WTC11 (cell line): ENCODE measurements around the gene ARL4D. TPM values are rescaled to one million over a fixed set of nuclear protein-coding genes. Genes with fewer than 3 reads are reported as not detected.
A peak's percentile ranks its signal among the peaks of the same experiment; 100 is the strongest.

Source experiments
- ATAC-seq: fragments of 200-7000 bp; cut with Tn5 transposase; 2 replicates; pipeline ENCODE4 v1.10.0; 2021; ENCODE audit warnings: mild to moderate bottlenecking, moderate library complexity
- CTCF ChIA-PET: fragments of 300-600 bp; sonication (Branson Sonifier 250); formaldehyde crosslinking; loops from one replicate; lab custom pipeline; 2021; ENCODE audit warnings: antibody characterized with exemption; lab: Charles Lee
- POLR2A ChIA-PET: fragments of 350-600 bp; sonication (Branson Sonifier 250); formaldehyde crosslinking; loops from one replicate; lab custom pipeline; 2021; ENCODE audit warnings: antibody characterized with exemption; lab: Charles Lee
- DNase-seq: peaks from one replicate; pipeline ENCODE4 v3.0.0; 2021; ENCODE audit warnings: low spot score
- H3K27ac Mint-ChIP-seq: 2 replicates; pipeline ENCODE4 v1.8.0; 2021; ENCODE audit warnings: mixed read lengths
- H3K27me3 Mint-ChIP-seq: 2 replicates; pipeline ENCODE4 v1.8.0; 2021; ENCODE audit warnings: low read depth, mild to moderate bottlenecking, moderate library complexity, mixed read lengths
- H3K36me3 Mint-ChIP-seq: 2 replicates; pipeline ENCODE4 v1.8.0; 2021; ENCODE audit warnings: mixed read lengths
- H3K4me1 Mint-ChIP-seq: 2 replicates; pipeline ENCODE4 v1.8.0; 2022; ENCODE audit warnings: mixed read lengths
- H3K4me3 Mint-ChIP-seq: 2 replicates; pipeline ENCODE4 v1.8.0; 2021; ENCODE audit warnings: mild to moderate bottlenecking, moderate library complexity, mixed read lengths
- H3K9me3 Mint-ChIP-seq: 2 replicates; pipeline ENCODE4 v1.8.0; 2021; ENCODE audit warnings: mixed read lengths
- EMX1 ChIP-seq: fragments of 250-450 bp; sonication (Bioruptor Pico); IDR thresholded peaks from 2 replicates; pipeline ENCODE4 v1.8.0; 2021; ENCODE audit warnings: mild to moderate bottlenecking
- ESRRA ChIP-seq: sonication (generic); formaldehyde crosslinking; IDR thresholded peaks from 2 replicates; pipeline ENCODE4 v1.8.1; 2022; ENCODE audit warnings: mild to moderate bottlenecking, missing genetic modification reagents, borderline replicate concordance
- FOXJ3 ChIP-seq: sonication (generic); formaldehyde crosslinking; IDR thresholded peaks from 2 replicates; pipeline ENCODE4 v1.9.0; 2021; ENCODE audit warnings: missing genetic modification reagents, mild to moderate bottlenecking, borderline replicate concordance
- FOXP1 ChIP-seq: sonication (generic); formaldehyde crosslinking; IDR thresholded peaks from 2 replicates; pipeline ENCODE4 v1.8.0; 2022; ENCODE audit warnings: missing genetic modification reagents, mild to moderate bottlenecking, moderate library complexity, borderline replicate concordance
- GABPB1 ChIP-seq: sonication (generic); formaldehyde crosslinking; IDR thresholded peaks from 2 replicates; pipeline ENCODE4 v1.8.1; 2023; ENCODE audit warnings: mild to moderate bottlenecking, missing genetic modification reagents
- PRRX2 ChIP-seq: fragments of 250-450 bp; sonication (Bioruptor Pico); IDR thresholded peaks from 2 replicates; pipeline ENCODE4 v1.8.0; 2021; ENCODE audit warnings: mild to moderate bottlenecking
- RELA ChIP-seq: sonication (generic); formaldehyde crosslinking; IDR thresholded peaks from 2 replicates; pipeline ENCODE4 v1.8.1; 2022; ENCODE audit warnings: missing genetic modification reagents, mild to moderate bottlenecking, borderline replicate concordance
- SMAD4 ChIP-seq: sonication (generic); formaldehyde crosslinking; IDR thresholded peaks from 2 replicates; pipeline ENCODE4 v1.8.0; 2022; ENCODE audit warnings: mild to moderate bottlenecking, missing genetic modification reagents
- ZNF232 ChIP-seq: sonication (generic); formaldehyde crosslinking; IDR thresholded peaks from 2 replicates; pipeline ENCODE4 v1.8.0; 2022; ENCODE audit warnings: mild to moderate bottlenecking, missing genetic modification reagents
- ZNF416 ChIP-seq: fragments of 250-450 bp; sonication (Bioruptor Pico); IDR thresholded peaks from 2 replicates; pipeline ENCODE4 v1.9.0; 2021; ENCODE audit warnings: mild to moderate bottlenecking, inconsistent platforms
- ZNF423 ChIP-seq: fragments of 250-450 bp; sonication (Bioruptor Pico); IDR thresholded peaks from 2 replicates; pipeline ENCODE4 v2.1.2; 2022; ENCODE audit warnings: mild to moderate bottlenecking, moderate library complexity
- total RNA-seq: library from RNA; stranded (reverse); gene quantifications from 3 replicates; pipeline ENCODE4 v1.2.3, GENCODE V29; 2021
- TF ChIP-seq, protein P1 (sequence below): sonication (generic); formaldehyde crosslinking; IDR thresholded peaks from 2 replicates; pipeline ENCODE4 v1.8.0; 2022; ENCODE audit warnings: mild to moderate bottlenecking, missing genetic modification reagents
- TF ChIP-seq, protein P2 (sequence below): sonication (generic); formaldehyde crosslinking; IDR thresholded peaks from 2 replicates; pipeline ENCODE4 v1.8.1; 2023; ENCODE audit warnings: mild to moderate bottlenecking, missing genetic modification reagents, moderate library complexity
- TF ChIP-seq, protein P3 (sequence below): sonication (generic); formaldehyde crosslinking; IDR thresholded peaks from 2 replicates; pipeline ENCODE4 v1.8.1; 2022; ENCODE audit warnings: low read depth, mild to moderate bottlenecking, moderate library complexity, missing genetic modification reagents, borderline replicate concordance
- TF ChIP-seq, protein P4 (sequence below): sonication (generic); formaldehyde crosslinking; IDR thresholded peaks from 2 replicates; pipeline ENCODE4 v1.8.0; 2022; ENCODE audit warnings: missing genetic modification reagents
- TF ChIP-seq, protein P5 (sequence below): sonication (generic); formaldehyde crosslinking; IDR thresholded peaks from 2 replicates; pipeline ENCODE4 v1.8.1; 2023; ENCODE audit warnings: mild to moderate bottlenecking, missing genetic modification reagents, moderate library complexity
- TF ChIP-seq, protein P6 (sequence below): fragments of 200-600 bp; IDR thresholded peaks from 2 replicates; pipeline ENCODE4 v1.8.0; 2022; ENCODE audit warnings: antibody characterized with exemption
- TF ChIP-seq, protein P7 (sequence below): sonication (generic); formaldehyde crosslinking; conservative IDR thresholded peaks from 2 replicates; pipeline ENCODE4 v1.8.1; 2023; ENCODE audit warnings: mild to moderate bottlenecking, low read depth, missing genetic modification reagents, moderate library complexity

Gene ARL4D
- total RNA-seq, 1 experiment from 2014 or later: 11.9 TPM

DNA sequence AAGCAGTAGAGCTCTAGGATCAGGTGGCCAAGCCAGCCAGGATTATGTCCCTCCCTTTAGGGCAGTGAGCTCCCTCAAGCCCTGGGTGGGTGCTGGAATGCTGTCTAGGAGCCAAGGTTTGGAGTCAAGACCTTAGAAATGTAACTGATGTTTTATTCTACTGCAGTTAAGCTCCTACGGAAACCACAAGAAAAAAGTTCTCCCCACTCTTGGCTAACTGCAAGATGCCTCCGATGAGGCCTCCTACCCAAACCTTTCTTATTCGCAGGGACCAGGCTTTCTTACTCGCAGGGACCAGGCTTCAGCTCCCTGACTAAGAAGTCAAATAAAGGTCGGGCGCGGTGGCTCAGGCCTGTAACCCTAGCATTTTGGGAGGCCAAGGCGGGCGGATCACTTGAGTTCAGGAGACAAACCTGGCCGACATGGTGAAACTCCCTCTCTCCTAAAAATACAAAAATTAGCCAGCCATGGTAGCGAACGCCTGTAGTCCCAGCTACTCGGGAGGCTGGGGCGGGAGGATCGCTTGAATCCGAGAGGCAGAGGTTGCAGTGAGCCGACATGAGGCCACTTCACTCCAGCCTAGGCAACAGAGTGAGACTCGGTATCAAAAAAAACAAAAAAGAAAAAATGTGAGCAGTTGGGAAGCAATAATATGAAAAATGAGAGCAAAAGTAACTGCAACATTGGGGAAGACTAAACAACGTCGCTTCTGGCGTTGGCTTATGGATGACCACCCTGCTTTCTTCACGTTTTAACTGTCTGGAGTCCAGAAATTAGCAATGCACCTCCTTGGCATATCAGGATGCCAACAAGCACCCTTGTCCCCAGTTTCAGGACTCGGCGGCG, 31.7 kb upstream of the ARL4D start:
- Mint-ChIP-seq H3K27ac (peak overlapping the region; percentile 100), H3K4me3 (peak overlapping the region; percentile 74), H3K4me1 (peaks cover 39% of the 10 kb centered on the region)

DNA sequence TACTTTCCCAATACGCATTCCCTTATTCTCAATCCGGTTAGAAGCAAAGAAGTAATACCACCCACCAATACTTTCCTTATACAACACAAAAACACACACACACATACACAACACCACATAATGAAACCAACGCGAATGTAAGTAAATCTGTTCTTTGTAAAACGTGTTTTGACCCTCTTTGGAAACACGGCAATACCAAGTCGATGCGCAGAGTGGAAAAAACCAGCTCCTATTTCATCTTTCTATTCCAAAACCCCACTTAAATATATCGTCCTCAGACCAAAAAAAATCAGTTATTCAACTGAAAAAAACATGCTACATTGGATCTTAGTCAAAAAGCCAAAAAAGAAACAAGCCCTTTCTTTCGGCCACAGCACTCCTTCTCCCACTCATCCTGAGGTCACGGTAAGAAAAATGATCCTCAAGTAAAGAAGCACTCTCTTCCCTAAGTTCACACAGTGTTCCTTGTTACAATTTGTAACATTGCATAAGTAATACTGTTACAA, 31.0 kb upstream of the ARL4D start:
- CTCF ChIA-PET: interaction anchor here (0.9 to 3.5 kb wide), 8 partner anchors 20 to 399 kb away, joined by 3 to 38 read pairs (median 7); partner anchors contain the start of genes ARL4D and DHX8
- Mint-ChIP-seq H3K27ac (peak overlapping the region; percentile 100), H3K36me3 (peaks cover 3% of the 10 kb centered on the region; the same call in 1 of the 2 replicates), H3K4me3 (peak overlapping the region; percentile 74), H3K9me3 (peaks cover 4% of the 10 kb centered on the region; the same call in 1 of the 2 replicates), H3K4me1 (peaks cover 39% of the 10 kb centered on the region), H3K27me3 (no peaks in the 10 kb centered on the region)
- POLR2A ChIA-PET: interaction anchor here (0.6 to 3.7 kb wide), 20 partner anchors 7 to 1795 kb away, joined by 3 to 43 read pairs (median 7); partner anchors contain the start of genes ARL4D and DHX8
- DNase-seq: no peak
- peak; percentile 14 for ATAC-seq
- peak; percentile 96 for TF ChIP-seq ZNF416 (CRISPR knock-in tag)
- TF ChIP-seq FOXJ3 (CRISPR knock-in tag): no peak
- TF ChIP-seq FOXP1 (CRISPR knock-in tag): no peak
- TF ChIP-seq, protein P1, sequence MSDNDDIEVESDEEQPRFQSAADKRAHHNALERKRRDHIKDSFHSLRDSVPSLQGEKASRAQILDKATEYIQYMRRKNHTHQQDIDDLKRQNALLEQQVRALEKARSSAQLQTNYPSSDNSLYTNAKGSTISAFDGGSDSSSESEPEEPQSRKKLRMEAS: no peak
- TF ChIP-seq, protein P2, sequence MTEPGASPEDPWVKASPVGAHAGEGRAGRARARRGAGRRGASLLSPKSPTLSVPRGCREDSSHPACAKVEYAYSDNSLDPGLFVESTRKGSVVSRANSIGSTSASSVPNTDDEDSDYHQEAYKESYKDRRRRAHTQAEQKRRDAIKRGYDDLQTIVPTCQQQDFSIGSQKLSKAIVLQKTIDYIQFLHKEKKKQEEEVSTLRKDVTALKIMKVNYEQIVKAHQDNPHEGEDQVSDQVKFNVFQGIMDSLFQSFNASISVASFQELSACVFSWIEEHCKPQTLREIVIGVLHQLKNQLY (CRISPR knock-in tag): peak; percentile 68; the same call in 1 of the 2 replicates
- TF ChIP-seq GABPB1: no peak
- TF ChIP-seq, protein P3, sequence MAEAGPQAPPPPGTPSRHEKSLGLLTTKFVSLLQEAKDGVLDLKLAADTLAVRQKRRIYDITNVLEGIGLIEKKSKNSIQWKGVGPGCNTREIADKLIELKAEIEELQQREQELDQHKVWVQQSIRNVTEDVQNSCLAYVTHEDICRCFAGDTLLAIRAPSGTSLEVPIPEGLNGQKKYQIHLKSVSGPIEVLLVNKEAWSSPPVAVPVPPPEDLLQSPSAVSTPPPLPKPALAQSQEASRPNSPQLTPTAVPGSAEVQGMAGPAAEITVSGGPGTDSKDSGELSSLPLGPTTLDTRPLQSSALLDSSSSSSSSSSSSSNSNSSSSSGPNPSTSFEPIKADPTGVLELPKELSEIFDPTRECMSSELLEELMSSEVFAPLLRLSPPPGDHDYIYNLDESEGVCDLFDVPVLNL (CRISPR knock-in tag): no peak
- TF ChIP-seq, protein P4, sequence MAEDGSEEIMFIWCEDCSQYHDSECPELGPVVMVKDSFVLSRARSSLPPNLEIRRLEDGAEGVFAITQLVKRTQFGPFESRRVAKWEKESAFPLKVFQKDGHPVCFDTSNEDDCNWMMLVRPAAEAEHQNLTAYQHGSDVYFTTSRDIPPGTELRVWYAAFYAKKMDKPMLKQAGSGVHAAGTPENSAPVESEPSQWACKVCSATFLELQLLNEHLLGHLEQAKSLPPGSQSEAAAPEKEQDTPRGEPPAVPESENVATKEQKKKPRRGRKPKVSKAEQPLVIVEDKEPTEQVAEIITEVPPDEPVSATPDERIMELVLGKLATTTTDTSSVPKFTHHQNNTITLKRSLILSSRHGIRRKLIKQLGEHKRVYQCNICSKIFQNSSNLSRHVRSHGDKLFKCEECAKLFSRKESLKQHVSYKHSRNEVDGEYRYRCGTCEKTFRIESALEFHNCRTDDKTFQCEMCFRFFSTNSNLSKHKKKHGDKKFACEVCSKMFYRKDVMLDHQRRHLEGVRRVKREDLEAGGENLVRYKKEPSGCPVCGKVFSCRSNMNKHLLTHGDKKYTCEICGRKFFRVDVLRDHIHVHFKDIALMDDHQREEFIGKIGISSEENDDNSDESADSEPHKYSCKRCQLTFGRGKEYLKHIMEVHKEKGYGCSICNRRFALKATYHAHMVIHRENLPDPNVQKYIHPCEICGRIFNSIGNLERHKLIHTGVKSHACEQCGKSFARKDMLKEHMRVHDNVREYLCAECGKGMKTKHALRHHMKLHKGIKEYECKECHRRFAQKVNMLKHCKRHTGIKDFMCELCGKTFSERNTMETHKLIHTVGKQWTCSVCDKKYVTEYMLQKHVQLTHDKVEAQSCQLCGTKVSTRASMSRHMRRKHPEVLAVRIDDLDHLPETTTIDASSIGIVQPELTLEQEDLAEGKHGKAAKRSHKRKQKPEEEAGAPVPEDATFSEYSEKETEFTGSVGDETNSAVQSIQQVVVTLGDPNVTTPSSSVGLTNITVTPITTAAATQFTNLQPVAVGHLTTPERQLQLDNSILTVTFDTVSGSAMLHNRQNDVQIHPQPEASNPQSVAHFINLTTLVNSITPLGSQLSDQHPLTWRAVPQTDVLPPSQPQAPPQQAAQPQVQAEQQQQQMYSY: no peak
- no peak for TF ChIP-seq ESRRA (CRISPR knock-in tag)
- TF ChIP-seq ZNF232: no peak; the same call in 1 of the 2 replicates
- TF ChIP-seq PRRX2 (CRISPR knock-in tag): peak; percentile 97
- no peak for TF ChIP-seq SMAD4
- TF ChIP-seq EMX1: peak; percentile 99
- TF ChIP-seq, protein P5, sequence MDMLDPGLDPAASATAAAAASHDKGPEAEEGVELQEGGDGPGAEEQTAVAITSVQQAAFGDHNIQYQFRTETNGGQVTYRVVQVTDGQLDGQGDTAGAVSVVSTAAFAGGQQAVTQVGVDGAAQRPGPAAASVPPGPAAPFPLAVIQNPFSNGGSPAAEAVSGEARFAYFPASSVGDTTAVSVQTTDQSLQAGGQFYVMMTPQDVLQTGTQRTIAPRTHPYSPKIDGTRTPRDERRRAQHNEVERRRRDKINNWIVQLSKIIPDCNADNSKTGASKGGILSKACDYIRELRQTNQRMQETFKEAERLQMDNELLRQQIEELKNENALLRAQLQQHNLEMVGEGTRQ (CRISPR knock-in tag): no peak
- no peak for TF ChIP-seq RELA
- TF ChIP-seq ZNF423 (CRISPR knock-in tag): no peak

More for the DNA sequence above, 31.7 kb upstream of the ARL4D start:
- ATAC-seq (no peak), DNase-seq (peak; percentile 24)
- H3K36me3 Mint-ChIP-seq: peaks cover 3% of the 10 kb centered on the region; the same call in 1 of the 2 replicates
- TF ChIP-seq, protein P6, sequence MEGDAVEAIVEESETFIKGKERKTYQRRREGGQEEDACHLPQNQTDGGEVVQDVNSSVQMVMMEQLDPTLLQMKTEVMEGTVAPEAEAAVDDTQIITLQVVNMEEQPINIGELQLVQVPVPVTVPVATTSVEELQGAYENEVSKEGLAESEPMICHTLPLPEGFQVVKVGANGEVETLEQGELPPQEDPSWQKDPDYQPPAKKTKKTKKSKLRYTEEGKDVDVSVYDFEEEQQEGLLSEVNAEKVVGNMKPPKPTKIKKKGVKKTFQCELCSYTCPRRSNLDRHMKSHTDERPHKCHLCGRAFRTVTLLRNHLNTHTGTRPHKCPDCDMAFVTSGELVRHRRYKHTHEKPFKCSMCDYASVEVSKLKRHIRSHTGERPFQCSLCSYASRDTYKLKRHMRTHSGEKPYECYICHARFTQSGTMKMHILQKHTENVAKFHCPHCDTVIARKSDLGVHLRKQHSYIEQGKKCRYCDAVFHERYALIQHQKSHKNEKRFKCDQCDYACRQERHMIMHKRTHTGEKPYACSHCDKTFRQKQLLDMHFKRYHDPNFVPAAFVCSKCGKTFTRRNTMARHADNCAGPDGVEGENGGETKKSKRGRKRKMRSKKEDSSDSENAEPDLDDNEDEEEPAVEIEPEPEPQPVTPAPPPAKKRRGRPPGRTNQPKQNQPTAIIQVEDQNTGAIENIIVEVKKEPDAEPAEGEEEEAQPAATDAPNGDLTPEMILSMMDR: no peak
- TF ChIP-seq, protein P7, sequence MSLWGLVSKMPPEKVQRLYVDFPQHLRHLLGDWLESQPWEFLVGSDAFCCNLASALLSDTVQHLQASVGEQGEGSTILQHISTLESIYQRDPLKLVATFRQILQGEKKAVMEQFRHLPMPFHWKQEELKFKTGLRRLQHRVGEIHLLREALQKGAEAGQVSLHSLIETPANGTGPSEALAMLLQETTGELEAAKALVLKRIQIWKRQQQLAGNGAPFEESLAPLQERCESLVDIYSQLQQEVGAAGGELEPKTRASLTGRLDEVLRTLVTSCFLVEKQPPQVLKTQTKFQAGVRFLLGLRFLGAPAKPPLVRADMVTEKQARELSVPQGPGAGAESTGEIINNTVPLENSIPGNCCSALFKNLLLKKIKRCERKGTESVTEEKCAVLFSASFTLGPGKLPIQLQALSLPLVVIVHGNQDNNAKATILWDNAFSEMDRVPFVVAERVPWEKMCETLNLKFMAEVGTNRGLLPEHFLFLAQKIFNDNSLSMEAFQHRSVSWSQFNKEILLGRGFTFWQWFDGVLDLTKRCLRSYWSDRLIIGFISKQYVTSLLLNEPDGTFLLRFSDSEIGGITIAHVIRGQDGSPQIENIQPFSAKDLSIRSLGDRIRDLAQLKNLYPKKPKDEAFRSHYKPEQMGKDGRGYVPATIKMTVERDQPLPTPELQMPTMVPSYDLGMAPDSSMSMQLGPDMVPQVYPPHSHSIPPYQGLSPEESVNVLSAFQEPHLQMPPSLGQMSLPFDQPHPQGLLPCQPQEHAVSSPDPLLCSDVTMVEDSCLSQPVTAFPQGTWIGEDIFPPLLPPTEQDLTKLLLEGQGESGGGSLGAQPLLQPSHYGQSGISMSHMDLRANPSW (CRISPR knock-in tag): no peak
- TF ChIP-seq, all 79 proteins: peak for 0
- ChIA-PET POLR2A (interaction anchor here (0.6 to 3.7 kb wide), 17 partner anchors 10 to 1794 kb away, joined by 3 to 43 read pairs (median 7); partner anchors contain the start of genes ARL4D and DHX8), CTCF (interaction anchor here (0.8 to 3.5 kb wide), 5 partner anchors 21 to 117 kb away, joined by 7 to 38 read pairs (median 21); partner anchors contain the start of gene DHX8)
- peaks cover 4% of the 10 kb centered on the region; the same call in 1 of the 2 replicates for H3K9me3 Mint-ChIP-seq
- H3K27me3 Mint-ChIP-seq: no peaks in the 10 kb centered on the region
